HepG2 (cell line): ENCODE measurements around the gene CTTNBP2NL. TPM values are rescaled to one million over a fixed set of nuclear protein-coding genes. Genes with fewer than 3 reads are reported as not detected.

Source experiments
- ATAC-seq: fragments of 200-7000 bp; cut with Tn5 transposase; 3 replicates; pipeline ENCODE4 v1.9.1; 2020; ENCODE audit warnings: mild to moderate bottlenecking, moderate library complexity
- BruUV-seq: library from RNA; stranded (reverse); fragments of 400-500 nt; replicated peaks from 2 replicates; lab custom pipeline; 2021; lab: Mats Ljungman, UMichigan
- CTCF ChIA-PET: fragments of 300-600 bp; formaldehyde crosslinking; extraction: SDS; loops from one replicate; lab custom pipeline; 2021; ENCODE audit warnings: low total read pairs, inconsistent platforms, low intra/inter-chr PET ratio; lab: Yijun Ruan, JAX
- POLR2A ChIA-PET: fragments of 350-600 bp; sonication (Branson Sonifier 250); formaldehyde crosslinking; loops from one replicate; lab custom pipeline; 2020; ENCODE audit warnings: antibody characterized with exemption, inconsistent platforms; lab: Yijun Ruan, JAX
- DNase-seq: peaks from one replicate; pipeline ENCODE4 v3.0.0-alpha.2; 2015; ENCODE audit warnings: low spot score
- FAIRE-seq: peaks from 3 replicates; lab custom pipeline; 2011; peaks lifted over from hg19 to GRCh38; lab: Jason Lieb, UNC
- H2AFZ ChIP-seq: one replicate; pipeline ENCODE4 v1.6.1; 2011; ENCODE audit warnings: low read length, inconsistent platforms
- H3K27ac ChIP-seq: fragments of 300-600 bp; 3 replicates; pipeline ENCODE4 v1.8.0; 2011; ENCODE audit warnings: mixed run types, mild to moderate bottlenecking, mixed read lengths, low read length, inconsistent platforms; ENCODE audit not compliant: insufficient read depth; ENCODE audit errors: extremely low read length
- H3K27me3 ChIP-seq, 2 experiments: fragments of 200-600 bp in 1 of 2; 2 replicates in 1 of 2; 3 replicates in 1 of 2; pipeline versions ENCODE4 v1.6.0 to v1.8.0; 2011; ENCODE audit warnings: low read length in 2 of 2, mild to moderate bottlenecking in 2 of 2, moderate library complexity in 2 of 2, inconsistent platforms in 1 of 2; ENCODE audit not compliant: insufficient read depth in 2 of 2, control insufficient read depth in 1 of 2
- H3K36me3 ChIP-seq, 2 experiments: fragments of 200-600 bp in 1 of 2; replicated peaks in 1 of 2; 2 replicates in 1 of 2; 3 replicates in 1 of 2; pipeline versions ENCODE4 v1.5.1 to v1.8.0; 2011; ENCODE audit warnings: low read length in 2 of 2, inconsistent platforms in 1 of 2; ENCODE audit not compliant: insufficient read depth in 2 of 2, control insufficient read depth in 1 of 2
- H3K4me1 ChIP-seq: 2 replicates; pipeline ENCODE4 v1.5.1; 2012; ENCODE audit warnings: low read length, inconsistent platforms; ENCODE audit not compliant: insufficient read depth
- H3K4me2 ChIP-seq: 2 replicates; pipeline ENCODE4 v1.6.0; 2011; ENCODE audit warnings: low read depth, low read length, inconsistent platforms
- H3K4me3 ChIP-seq, 3 experiments: fragments of 200-600 bp in 1 of 3; sonication (generic), shearing (Covaris generic) in 1 of 3; replicated peaks in 1 of 3; 2 replicates each; pipeline ENCODE4 v1.5.1; 2011 to 2016; ENCODE audit warnings: low read length in 3 of 3, inconsistent platforms in 2 of 3, low read depth in 2 of 3, mild to moderate bottlenecking in 2 of 3, control low read depth in 1 of 3, mixed read lengths in 1 of 3; ENCODE audit not compliant: insufficient read depth in 1 of 3
- H3K79me2 ChIP-seq: one replicate; pipeline ENCODE4 v1.6.1; 2011; ENCODE audit warnings: low read length, inconsistent platforms; ENCODE audit not compliant: insufficient read depth
- H3K9ac ChIP-seq: 2 replicates; pipeline ENCODE4 v1.6.0; 2011; ENCODE audit warnings: mild to moderate bottlenecking, low read depth, low read length, inconsistent platforms; ENCODE audit not compliant: insufficient read depth
- H3K9me3 ChIP-seq: 2 replicates; pipeline ENCODE4 v1.5.1; 2012; ENCODE audit warnings: mild to moderate bottlenecking, low read length
- H4K20me1 ChIP-seq: 2 replicates; pipeline ENCODE4 v1.6.0; 2011; ENCODE audit warnings: inconsistent platforms, mild to moderate bottlenecking, low read length, moderate library complexity; ENCODE audit not compliant: insufficient read depth
- HDAC1 ChIP-seq: sonication (generic); formaldehyde crosslinking; IDR thresholded peaks from 2 replicates; pipeline ENCODE4 v1.5.1; 2020; ENCODE audit warnings: mild to moderate bottlenecking, missing genetic modification reagents
- MAFF ChIP-seq: IDR thresholded peaks from 2 replicates; pipeline ENCODE4 v1.6.1; 2011; ENCODE audit warnings: low read depth, low read length, improper control_type of control experiment
- NBN ChIP-seq: fragments of 450-650 bp; conservative IDR thresholded peaks from 2 replicates; pipeline ENCODE4 v1.6.1; 2017
- RFX1 ChIP-seq: fragments of 450-650 bp; IDR thresholded peaks from 2 replicates; pipeline ENCODE4 v1.6.1; 2017
- ZFX ChIP-seq: sonication (generic); formaldehyde crosslinking; IDR thresholded peaks from 2 replicates; pipeline ENCODE4 v1.4.0; 2020; ENCODE audit warnings: mild to moderate bottlenecking, low read depth, missing genetic modification reagents, moderate library complexity
- ZNF138 ChIP-seq: sonication (generic); formaldehyde crosslinking; IDR thresholded peaks from 2 replicates; pipeline ENCODE4 v1.5.0; 2020; ENCODE audit warnings: mild to moderate bottlenecking, low read depth, missing genetic modification reagents
- ZNF205 ChIP-seq: IDR thresholded peaks from 2 replicates; pipeline ENCODE4 v1.6.1; 2018; ENCODE audit warnings: missing biosample characterization, missing genetic modification reagents
- ZNF207 ChIP-seq: fragments of 450-650 bp; IDR thresholded peaks from 2 replicates; pipeline ENCODE4 v1.6.1; 2016; ENCODE audit warnings: antibody characterized with exemption, borderline replicate concordance
- ZNF468 ChIP-seq: sonication (generic); formaldehyde crosslinking; IDR thresholded peaks from 2 replicates; pipeline ENCODE4 v1.8.0; 2022; ENCODE audit warnings: mild to moderate bottlenecking, moderate library complexity, missing genetic modification reagents
- ZNF576 ChIP-seq: sonication (generic); formaldehyde crosslinking; IDR thresholded peaks from 2 replicates; pipeline ENCODE4 v1.4.0; 2020; ENCODE audit warnings: mild to moderate bottlenecking, missing genetic modification reagents
- WGBS: methylation state at CpG from one replicate; pipeline ENCODE4 v1.1.6; 2017; ENCODE audit warnings: low lambda C conversion rate; 5-methylcytosine and 5-hydroxymethylcytosine counted together
- in situ Hi-C: cut with HindIII; loops from 2 replicates; pipeline ENCODE4 v1.10.0; 2017; ENCODE audit warnings: low pct_unique_long_range_greater_than_20kb; ENCODE audit not compliant: extremely low pct_ligation_motif_present
- intact Hi-C: fragments of 100-400 bp; cut with micrococcal nuclease; formaldehyde crosslinking; loops from one replicate; pipeline ENCODE4 v1.10.0; 2022; ENCODE audit not compliant: unreplicated experiment
- polyA plus RNA-seq, 8 experiments: library from polyadenylated mRNA; depleted of rRNA in 3 of 8; stranded (reverse) in 7 of 8; unstranded in 1 of 8; fragments of >200 nt; fragmentation: Illumina TruSeq in 4 of 8; extraction: Trizol in 4 of 8; gene quantifications; 2 replicates each; pipeline versions ENCODE4 v1.2.1 to v1.2.3, GENCODE V29; 2011 to 2016; ENCODE audit warnings: low read depth in 4 of 8, missing spikeins in 1 of 8, mixed read lengths in 1 of 8; ENCODE audit not compliant: insufficient read depth in 1 of 8
- total RNA-seq, 5 experiments: library from RNA; depleted of rRNA; stranded (reverse); fragments of >200 nt; fragmentation: Illumina TruSeq; extraction: Trizol; gene quantifications; 2 replicates each; pipeline ENCODE4 v1.2.3, GENCODE V29; 2016; ENCODE audit warnings: low read depth in 1 of 5
- TF ChIP-seq, protein P1 (sequence below): sonication (generic); formaldehyde crosslinking; IDR thresholded peaks from 2 replicates; pipeline ENCODE4 v1.4.0; 2020; ENCODE audit warnings: mild to moderate bottlenecking, missing genetic modification reagents

CTTNBP2NL gene
- total and polyA plus RNA-seq, 2 of the 13 experiments (the other 11 are each of a cell fraction or from before 2014, with no cell fraction given), result 2.1 to 4.1 TPM

DNA sequence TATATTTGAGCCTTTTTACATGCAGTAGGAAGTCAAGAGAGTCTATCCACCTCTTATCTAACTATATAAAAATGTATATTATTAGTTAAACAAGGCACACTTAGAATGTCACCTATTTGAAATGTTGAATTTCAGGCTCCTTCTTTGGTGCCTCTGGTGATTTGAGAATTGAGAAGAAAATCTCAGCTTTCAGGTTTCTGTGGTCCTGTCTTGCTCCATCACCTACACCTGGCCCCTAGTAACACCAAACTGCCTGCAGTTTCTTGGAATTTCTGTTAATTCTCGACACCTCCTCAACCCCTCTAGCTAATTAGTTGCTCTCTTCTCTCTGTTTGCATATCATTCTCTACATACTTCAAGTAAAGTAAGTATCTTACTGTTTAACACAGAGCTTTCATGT is 57.9 kb downstream of the CTTNBP2NL start:
- Histone ChIP-seq H3K36me3 (peaks cover 10 to 40% of the 10 kb centered on the region in 2 experiments; a peak in 4 of 5 replicates), H3K27me3 (no peaks in the 10 kb centered on the region), H3K4me2 (no peak overlapping the region), H3K9ac (no peak overlapping the region)
- in situ Hi-C loops, result no loop called here
- FAIRE-seq (no peak), DNase-seq (no peak)
- no TSS peak for BruUV-seq
- TF ChIP-seq ZNF138 (CRISPR knock-in tag) (no peak), ZNF576 (no peak), MAFF (no peak), ZFX (CRISPR knock-in tag) (no peak), ZNF205 (CRISPR knock-in tag) (no peak), HDAC1 (no peak), NBN (no peak), ZNF468 (CRISPR knock-in tag) (no peak), RFX1 (no peak), ZNF207 (no peak)
- TF ChIP-seq, protein P1, sequence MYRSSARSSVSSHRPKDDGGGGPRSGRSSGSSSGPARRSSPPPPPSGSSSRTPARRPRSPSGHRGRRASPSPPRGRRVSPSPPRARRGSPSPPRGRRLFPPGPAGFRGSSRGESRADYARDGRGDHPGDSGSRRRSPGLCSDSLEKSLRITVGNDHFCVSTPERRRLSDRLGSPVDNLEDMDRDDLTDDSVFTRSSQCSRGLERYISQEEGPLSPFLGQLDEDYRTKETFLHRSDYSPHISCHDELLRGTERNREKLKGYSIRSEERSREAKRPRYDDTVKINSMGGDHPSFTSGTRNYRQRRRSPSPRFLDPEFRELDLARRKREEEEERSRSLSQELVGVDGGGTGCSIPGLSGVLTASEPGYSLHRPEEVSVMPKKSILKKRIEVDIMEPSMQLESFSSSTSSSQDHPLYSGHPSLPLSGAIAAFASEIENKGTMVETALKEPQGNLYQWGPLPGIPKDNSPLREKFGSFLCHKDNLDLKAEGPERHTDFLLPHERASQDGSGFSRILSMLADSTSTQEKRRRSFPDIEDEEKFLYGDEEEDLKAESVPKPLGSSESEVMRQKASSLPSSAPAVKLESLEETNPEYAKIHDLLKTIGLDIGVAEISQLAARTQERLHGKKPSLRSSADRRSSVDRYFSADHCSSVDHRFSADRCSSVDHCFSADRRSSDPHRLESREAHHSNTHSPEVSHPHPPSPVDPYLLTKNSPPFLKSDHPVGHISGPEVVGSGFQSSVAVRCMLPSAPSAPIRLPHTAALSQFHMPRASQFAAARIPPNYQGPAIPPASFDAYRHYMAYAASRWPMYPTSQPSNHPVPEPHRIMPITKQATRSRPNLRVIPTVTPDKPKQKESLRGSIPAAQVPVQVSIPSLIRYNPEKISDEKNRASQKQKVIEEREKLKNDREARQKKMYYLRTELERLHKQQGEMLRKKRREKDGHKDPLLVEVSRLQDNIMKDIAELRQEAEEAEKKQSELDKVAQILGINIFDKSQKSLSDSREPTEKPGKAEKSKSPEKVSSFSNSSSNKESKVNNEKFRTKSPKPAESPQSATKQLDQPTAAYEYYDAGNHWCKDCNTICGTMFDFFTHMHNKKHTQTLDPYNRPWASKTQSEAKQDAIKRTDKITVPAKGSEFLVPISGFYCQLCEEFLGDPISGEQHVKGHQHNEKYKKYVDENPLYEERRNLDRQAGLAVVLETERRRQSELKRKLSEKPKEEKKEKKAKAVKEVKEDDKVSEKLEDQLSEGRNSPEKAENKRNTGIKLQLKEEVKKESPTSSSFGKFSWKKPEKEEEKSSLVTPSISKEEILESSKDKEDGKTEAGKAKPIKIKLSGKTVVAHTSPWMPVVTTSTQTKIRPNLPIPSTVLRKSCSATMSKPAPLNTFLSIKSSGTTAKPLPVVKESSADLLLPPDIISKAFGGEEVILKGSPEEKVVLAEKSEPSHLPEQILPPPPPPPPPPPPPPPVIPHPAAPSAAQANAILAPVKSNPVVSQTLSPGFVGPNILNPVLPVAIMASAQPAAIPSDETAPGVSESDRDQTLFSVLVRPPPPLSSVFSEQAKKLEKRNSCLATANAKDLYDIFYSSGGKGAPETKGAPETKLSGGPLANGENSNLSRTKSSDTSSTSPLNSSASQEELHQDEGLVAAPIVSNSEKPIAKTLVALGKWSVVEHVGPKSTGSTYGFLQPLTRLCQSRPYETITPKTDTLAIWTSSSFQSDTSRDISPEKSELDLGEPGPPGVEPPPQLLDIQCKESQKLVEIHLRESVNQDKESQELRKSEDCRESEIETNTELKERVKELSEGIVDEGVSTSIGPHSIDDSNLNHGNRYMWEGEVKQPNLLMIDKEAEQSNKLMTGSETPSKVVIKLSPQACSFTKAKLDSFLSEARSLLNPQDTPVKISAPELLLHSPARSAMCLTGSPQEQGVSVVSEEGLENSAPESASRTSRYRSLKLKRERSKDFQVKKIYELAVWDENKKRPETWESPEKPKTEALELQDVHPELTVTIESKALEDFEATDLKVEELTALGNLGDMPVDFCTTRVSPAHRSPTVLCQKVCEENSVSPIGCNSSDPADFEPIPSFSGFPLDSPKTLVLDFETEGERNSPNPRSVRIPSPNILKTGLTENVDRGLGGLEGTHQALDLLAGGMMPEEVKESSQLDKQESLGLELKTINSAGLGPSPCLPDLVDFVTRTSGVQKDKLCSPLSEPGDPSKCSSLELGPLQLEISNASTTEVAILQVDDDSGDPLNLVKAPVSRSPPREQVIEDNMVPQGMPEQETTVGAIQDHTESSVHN (CRISPR knock-in tag), result no peak
- TF ChIP-seq, all 625 proteins: peak for 0
- H3K27ac ChIP-seq, result no peak overlapping the region
- H2AFZ ChIP-seq, result no peak overlapping the region
- no peaks in the 10 kb centered on the region for H3K9me3 ChIP-seq
- H4K20me1 ChIP-seq, result no peaks in the 10 kb centered on the region
- H3K4me1 ChIP-seq, result no peaks in the 10 kb centered on the region
- ChIA-PET POLR2A (no interaction called here), CTCF (no interaction called here)
- ATAC-seq, result no peak
- no peaks in the 10 kb centered on the region for H3K79me2 ChIP-seq
- intact Hi-C loops, result no loop called here
- 94% methylated on average over 1 of the region's 1 CpG for WGBS
- no peak overlapping the region for H3K4me3 ChIP-seq
